Immature natural killer cell (primary cell): ENCODE data around the gene LIMS1. TPM values are rescaled to one million over a fixed set of nuclear protein-coding genes. Genes with fewer than 3 reads are reported as not detected.
A peak's percentile ranks its signal among the peaks of the same experiment; 100 is the strongest.
"Not testable (repeated sequence)": the region's sequence is repeated elsewhere in the genome, so short reads cannot be mapped to it uniquely, and the experiment has no call there.

ENCODE experiments used
- DNase-seq, 3 donors: peaks; one replicate each; pipeline ENCODE4 v3.0.0; 2022; ENCODE audit warnings: mixed read lengths in 1 of 3
- H3K27ac Mint-ChIP-seq, 6 donors: one replicate each; pipeline ENCODE4 v1.8.0; 2020; ENCODE audit warnings: mixed read lengths in 6 of 6, mild to moderate bottlenecking in 5 of 6, inconsistent platforms in 4 of 6, moderate library complexity in 3 of 6
- H3K27me3 Mint-ChIP-seq, 3 donors: one replicate each; pipeline ENCODE4 v1.8.0; 2020 to 2021; ENCODE audit warnings: low read depth in 3 of 3, mild to moderate bottlenecking in 3 of 3, mixed read lengths in 3 of 3, moderate library complexity in 3 of 3, inconsistent platforms in 1 of 3
- H3K36me3 Mint-ChIP-seq, 3 donors: one replicate each; pipeline ENCODE4 v1.8.0; 2020; ENCODE audit warnings: mixed read lengths in 3 of 3, inconsistent platforms in 2 of 3, mild to moderate bottlenecking in 2 of 3
- H3K4me1 Mint-ChIP-seq, 2 donors: one replicate each; pipeline ENCODE4 v1.8.0; 2020; ENCODE audit warnings: inconsistent platforms in 2 of 2, mild to moderate bottlenecking in 2 of 2, mixed read lengths in 2 of 2, moderate library complexity in 1 of 2
- H3K4me3 Mint-ChIP-seq, 5 donors: one replicate each; pipeline ENCODE4 v1.8.0; 2020; ENCODE audit warnings: mild to moderate bottlenecking in 5 of 5, mixed read lengths in 5 of 5, inconsistent platforms in 3 of 5, moderate library complexity in 3 of 5
- H3K9me3 Mint-ChIP-seq, 6 donors: one replicate each; pipeline ENCODE4 v1.8.0; 2020; ENCODE audit warnings: mild to moderate bottlenecking in 6 of 6, mixed read lengths in 6 of 6, inconsistent platforms in 4 of 6, moderate library complexity in 3 of 6
- polyA plus RNA-seq, 3 donors: library from polyadenylated mRNA; unstranded; fragments of 300-500 nt; fragmentation: Illumina TruSeq; gene quantifications; one replicate each; pipeline ENCODE4 v1.2.3, GENCODE V29; 2021

Gene LIMS1
- polyA plus RNA-seq, 3 donors from 2014 or later: 31.3 to 64.7 (median 60.6) TPM

DNA sequence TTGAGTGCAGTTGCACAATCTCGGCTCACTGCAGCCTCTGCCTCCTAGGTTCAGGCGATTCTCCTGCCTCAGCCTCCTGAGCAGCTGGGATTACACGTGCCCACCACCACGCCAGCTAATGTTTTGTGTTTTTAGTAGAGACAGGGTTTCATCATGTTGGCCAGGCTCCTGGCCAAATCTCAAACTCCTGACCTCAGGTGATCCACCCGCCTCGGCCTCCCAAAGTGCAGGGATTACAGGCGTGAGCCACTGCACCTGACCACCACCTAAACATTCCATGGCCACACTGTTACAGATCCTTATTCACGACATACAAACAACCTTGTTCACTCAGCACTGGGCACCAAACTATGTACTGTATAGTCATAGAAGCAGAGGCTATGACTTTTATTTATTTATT is 116.2 kb downstream of the LIMS1 start:
- not testable (repeated sequence) for H3K9me3 Mint-ChIP-seq, H3K4me3 Mint-ChIP-seq, H3K36me3 Mint-ChIP-seq, DNase-seq, H3K27me3 Mint-ChIP-seq
- peak overlapping the region in 2 of 6 donors; percentile 18 to 28 for H3K27ac Mint-ChIP-seq
- H3K4me1 Mint-ChIP-seq: peaks cover 12 to 22% of the 10 kb centered on the region in 2 donors

DNA sequence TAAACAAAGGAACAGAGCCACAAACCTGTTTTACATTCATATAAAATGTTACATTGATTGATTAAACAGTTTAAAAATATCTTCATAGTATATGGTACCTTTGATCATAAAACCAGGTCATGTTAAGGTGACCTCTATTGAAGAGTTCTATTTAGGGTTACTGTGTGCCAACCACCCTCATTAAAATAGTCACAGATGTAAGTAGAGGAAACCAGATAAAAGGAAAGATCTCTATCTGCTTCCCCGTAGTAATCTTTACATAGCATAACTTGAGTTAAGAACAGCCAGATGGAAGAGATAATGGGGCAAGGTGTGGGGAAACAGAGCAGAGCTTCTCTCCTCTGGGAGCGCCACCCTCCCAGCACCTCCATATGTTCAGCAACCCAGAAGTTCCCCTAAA is 117.2 kb downstream of the LIMS1 start:
- H3K27ac Mint-ChIP-seq: peak overlapping the region in 3 of 6 donors; percentile 76 to 81 (median 80)
- H3K36me3 Mint-ChIP-seq, DNase-seq, H3K4me3 Mint-ChIP-seq, H3K9me3 Mint-ChIP-seq, H3K27me3 Mint-ChIP-seq: not testable (repeated sequence)
- H3K4me1 Mint-ChIP-seq: peaks cover 12 to 22% of the 10 kb centered on the region in 2 donors

DNA sequence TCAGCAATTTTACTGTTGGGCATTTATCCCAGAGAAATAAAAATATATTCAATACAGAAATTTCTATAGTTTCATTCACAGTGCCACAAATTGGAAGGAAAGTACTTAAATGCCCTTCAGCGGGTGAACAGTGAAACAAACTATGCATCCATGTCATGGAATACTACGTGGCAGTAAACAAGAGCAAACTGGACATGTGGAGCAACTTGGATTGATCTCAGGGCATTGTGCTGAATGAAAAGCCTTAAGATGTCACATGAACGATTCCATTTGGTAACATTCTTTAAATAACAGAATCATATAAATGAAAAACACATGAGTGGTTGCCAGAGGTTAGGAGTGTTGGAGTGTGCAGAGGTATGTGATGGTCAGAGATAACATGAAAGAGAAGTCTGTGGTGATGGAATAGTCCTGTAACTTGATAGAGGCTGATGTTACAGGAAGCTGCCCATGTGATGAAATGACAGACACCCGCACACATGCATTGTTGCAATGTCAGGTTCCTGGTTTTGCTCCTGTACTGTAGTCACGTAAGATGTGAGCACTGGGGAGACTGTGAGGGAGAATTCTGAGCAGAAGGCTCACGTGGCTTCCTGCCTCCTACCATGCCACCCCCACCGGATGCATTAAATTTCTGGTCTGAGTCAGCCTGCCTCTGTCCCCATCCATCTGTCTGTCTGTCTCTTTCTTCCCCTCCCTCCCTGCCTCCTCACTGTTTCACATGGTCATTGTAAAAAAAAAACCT is 118.1 kb downstream of the LIMS1 start:
- peak overlapping the region; percentile 81 to 87 (median 86) for H3K27ac Mint-ChIP-seq
- peaks cover 12 to 22% of the 10 kb centered on the region in 2 donors for H3K4me1 Mint-ChIP-seq

DNA sequence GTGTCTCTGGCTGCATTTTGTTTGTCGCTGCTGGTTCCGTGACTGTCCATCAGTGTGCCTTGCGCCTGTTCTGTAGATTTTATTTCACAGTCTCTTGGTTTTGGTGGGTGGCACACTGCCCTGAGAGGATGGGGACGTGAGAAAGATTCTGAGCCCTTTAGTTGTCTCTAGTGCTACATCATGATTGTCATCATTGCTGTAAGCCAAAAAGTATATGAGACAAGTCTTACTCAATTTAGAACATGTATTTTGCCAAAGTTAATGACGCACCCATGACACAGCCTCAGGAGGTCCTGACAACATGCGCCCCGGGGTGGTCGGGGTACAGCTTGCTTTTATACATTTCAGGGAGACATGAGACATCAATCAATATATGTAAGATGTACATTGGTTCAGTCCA is 119.2 kb downstream of the LIMS1 start:
- not testable (repeated sequence) for H3K36me3 Mint-ChIP-seq, H3K4me3 Mint-ChIP-seq, H3K27ac Mint-ChIP-seq, DNase-seq, H3K9me3 Mint-ChIP-seq, H3K27me3 Mint-ChIP-seq
- H3K4me1 Mint-ChIP-seq: peaks cover 12 to 22% of the 10 kb centered on the region in 2 donors

More for the DNA sequence above, 118.1 kb downstream of the LIMS1 start:
- not testable (repeated sequence) for H3K36me3 Mint-ChIP-seq, H3K27me3 Mint-ChIP-seq, H3K9me3 Mint-ChIP-seq
- peak overlapping the region in 4 of 5 donors; percentile 41 to 73 (median 60) for H3K4me3 Mint-ChIP-seq
- DNase-seq: peak; percentile 28 to 39 (median 36)

DNA sequence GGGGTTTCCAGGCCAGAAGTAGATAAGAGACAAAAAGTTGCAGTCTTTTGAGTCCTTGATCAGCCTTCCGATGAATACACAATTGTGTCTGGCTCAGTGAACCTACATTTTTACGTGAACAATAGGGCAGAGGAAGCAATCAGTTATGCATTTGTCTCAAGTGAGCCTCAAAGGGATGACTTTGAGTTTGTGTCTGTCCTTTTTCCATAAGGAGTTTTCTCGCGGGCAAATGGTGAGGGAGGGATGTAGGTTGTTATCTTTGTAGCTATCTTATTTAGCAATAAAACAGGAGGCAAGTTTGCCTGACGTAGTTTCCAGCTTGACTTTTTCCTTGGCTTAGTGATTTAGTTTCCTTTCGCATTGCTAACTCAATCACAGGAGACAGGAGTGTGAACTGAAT is 119.6 kb downstream of the LIMS1 start:
- not testable (repeated sequence) for H3K9me3 Mint-ChIP-seq, H3K4me3 Mint-ChIP-seq, H3K27me3 Mint-ChIP-seq, DNase-seq, H3K36me3 Mint-ChIP-seq
- Mint-ChIP-seq H3K27ac (peak overlapping the region in 1 of 6 donors; percentile 62), H3K4me1 (peaks cover 12 to 22% of the 10 kb centered on the region in 2 donors)

DNA sequence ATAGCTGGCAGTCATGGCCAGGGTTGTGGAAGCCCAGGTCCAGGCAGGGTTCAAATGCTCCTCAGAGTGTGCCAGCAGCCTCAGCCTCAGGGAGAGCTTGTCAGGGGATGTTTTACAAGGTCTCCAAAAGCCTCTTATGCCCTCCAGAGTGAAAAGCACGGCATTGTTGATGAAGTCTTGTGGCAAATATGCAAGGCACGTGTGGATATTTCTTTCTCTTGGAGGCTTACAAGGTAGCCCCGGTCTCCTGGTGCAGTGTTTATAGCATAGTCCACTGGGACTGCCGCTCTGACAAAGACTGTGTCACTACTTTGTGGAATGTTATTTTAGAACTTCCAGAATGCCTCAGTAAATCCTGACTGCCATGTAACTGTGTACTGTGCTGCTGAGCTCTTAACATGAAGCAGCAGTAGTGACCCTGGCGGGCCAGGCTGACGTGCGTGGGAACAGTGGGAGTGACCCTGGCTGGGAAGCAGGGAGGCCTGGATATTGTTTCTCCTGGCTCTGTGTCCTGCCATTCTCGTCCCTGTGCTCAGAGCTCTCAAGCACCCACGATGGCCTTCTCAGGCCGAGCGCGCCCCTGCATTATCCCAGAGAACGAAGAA is 120.4 kb downstream of the LIMS1 start:
- not testable (repeated sequence) for DNase-seq, H3K27me3 Mint-ChIP-seq, H3K4me3 Mint-ChIP-seq, H3K27ac Mint-ChIP-seq, H3K36me3 Mint-ChIP-seq, H3K9me3 Mint-ChIP-seq
- H3K4me1 Mint-ChIP-seq: peaks cover 12 to 22% of the 10 kb centered on the region in 2 donors

DNA sequence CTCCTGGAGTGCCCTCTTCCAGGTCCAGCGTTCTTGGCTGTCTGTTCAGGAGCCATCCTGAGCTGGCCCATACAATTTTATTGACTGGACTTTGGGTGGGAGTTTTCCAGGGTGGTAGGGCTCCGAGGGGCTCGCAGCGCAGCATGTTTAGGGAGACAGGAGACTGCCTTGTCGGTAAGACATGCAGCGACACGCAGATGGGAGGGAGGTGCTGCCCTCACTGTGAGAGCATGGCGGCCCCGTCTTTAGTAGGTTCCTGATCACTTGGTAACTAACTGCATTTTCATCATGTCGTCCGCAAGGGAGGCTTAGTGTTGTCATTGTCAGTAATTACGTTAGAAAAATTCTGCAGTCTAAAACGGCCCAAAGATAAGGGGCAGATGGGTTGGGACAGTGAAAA is 121.0 kb downstream of the LIMS1 start:
- not testable (repeated sequence) for H3K27me3 Mint-ChIP-seq, H3K36me3 Mint-ChIP-seq, H3K9me3 Mint-ChIP-seq, H3K4me3 Mint-ChIP-seq, DNase-seq, H3K27ac Mint-ChIP-seq
- H3K4me1 Mint-ChIP-seq: peaks cover 12 to 22% of the 10 kb centered on the region in 2 donors

DNA sequence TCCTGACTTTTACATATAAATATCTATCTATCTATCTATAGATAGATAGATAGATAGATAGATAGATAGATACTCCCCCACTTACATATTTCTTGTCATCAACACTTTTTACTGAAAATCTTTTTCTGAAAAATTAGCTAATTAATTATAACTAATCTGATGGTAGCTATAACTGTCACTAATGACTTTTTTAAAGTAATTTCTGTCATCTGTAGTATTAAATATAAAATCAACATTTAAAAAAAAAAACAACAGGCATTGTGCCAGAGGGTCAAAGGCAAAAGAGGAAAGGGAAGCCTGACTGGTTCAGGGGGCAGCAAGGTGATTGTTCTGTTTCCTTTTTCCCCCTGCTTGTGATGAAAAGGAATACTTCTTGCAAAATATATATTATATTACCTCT is 122.0 kb downstream of the LIMS1 start:
- H3K4me1 Mint-ChIP-seq: peaks cover 9 to 13% of the 10 kb centered on the region in 2 donors
- H3K27ac Mint-ChIP-seq, H3K9me3 Mint-ChIP-seq, H3K4me3 Mint-ChIP-seq, H3K27me3 Mint-ChIP-seq, H3K36me3 Mint-ChIP-seq, DNase-seq: not testable (repeated sequence)

DNA sequence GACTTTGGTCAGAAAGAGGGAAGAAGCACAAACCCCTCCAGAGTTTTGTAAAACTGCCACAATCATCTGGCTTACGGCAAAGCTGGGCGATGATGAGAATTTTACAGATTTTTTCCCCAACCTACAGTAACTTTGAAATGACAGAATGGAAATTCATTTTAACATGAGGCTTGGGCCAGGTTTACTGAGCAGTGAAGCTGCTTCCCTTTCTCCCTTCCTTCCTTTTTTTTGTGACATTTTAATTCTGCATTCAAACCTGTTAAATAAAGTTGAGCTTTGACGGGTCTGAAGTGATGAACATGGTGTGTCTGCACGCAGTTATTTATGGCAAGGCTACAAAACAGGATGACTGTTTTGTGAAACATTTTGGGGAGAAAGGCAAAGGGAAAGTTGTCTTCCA is 123.2 kb downstream of the LIMS1 start:
- not testable (repeated sequence) for H3K36me3 Mint-ChIP-seq, H3K4me1 Mint-ChIP-seq, H3K9me3 Mint-ChIP-seq, H3K27ac Mint-ChIP-seq, H3K4me3 Mint-ChIP-seq, H3K27me3 Mint-ChIP-seq, DNase-seq

DNA sequence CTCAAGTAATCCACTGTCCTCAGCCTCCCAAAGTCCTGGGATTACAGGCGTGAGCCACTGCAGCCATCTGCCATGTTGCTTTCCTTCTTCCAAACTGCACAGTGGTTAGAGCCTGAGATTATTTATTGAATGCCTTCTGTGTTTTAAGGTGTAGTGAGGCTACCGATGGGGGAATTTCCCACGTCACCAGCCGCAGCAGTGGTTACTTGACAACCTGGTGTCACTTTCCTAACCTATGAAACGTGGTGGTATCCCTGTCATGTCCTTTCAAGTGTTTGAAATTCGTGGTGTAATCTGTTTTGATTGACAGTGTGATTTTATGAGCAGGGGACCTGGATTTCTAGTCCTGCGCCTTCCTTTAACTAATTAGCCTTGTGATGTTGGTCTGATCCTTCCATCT is 124.3 kb downstream of the LIMS1 start:
- not testable (repeated sequence) for H3K27me3 Mint-ChIP-seq, H3K4me3 Mint-ChIP-seq, H3K4me1 Mint-ChIP-seq, DNase-seq, H3K36me3 Mint-ChIP-seq, H3K27ac Mint-ChIP-seq, H3K9me3 Mint-ChIP-seq

DNA sequence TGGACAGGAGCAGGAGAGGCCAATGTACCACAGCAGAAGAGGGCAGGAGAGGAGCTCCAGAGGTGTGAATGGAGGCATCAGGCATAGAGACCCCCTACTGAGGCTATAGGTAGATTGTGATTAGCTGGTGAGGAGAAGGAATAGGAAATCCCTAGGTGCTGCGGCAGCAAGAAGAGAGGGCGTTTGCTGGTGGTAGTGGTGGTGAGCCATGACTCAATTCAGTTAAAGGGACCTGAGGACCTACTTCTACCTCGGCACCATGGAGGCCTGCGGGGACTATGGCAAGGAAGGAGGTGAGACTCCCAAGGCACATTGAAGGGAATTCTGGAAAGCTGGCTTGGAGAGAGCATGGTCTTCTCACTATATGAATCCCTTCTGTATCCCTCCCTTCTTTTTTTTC is 127.2 kb downstream of the LIMS1 start:
- not testable (repeated sequence) for H3K36me3 Mint-ChIP-seq, H3K27ac Mint-ChIP-seq, H3K27me3 Mint-ChIP-seq, H3K9me3 Mint-ChIP-seq, DNase-seq, H3K4me3 Mint-ChIP-seq, H3K4me1 Mint-ChIP-seq

DNA sequence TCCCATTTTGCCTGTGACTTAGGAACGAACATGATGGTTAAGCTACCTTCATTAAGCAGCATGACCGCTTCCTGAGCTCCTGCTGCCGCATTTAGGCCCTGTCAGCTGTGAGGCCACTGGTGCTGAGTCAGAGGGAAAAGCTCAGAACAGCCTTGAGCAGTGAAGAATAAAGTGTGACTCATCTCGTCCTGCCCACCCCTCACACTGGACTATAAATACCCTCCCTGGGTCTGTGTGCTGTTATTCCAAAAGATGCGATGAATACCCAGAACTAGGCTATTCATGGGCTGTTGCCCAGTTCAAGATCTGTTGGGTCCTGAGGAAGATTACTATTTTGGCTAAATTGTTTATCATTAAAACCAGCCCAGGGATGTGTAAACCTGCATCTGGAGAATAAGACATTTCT is 127.9 kb downstream of the LIMS1 start:
- not testable (repeated sequence) for H3K9me3 Mint-ChIP-seq, H3K27me3 Mint-ChIP-seq, H3K4me1 Mint-ChIP-seq, H3K4me3 Mint-ChIP-seq, DNase-seq, H3K36me3 Mint-ChIP-seq
- peak overlapping the region in 2 of 6 donors; percentile 35 to 48 for H3K27ac Mint-ChIP-seq

DNA sequence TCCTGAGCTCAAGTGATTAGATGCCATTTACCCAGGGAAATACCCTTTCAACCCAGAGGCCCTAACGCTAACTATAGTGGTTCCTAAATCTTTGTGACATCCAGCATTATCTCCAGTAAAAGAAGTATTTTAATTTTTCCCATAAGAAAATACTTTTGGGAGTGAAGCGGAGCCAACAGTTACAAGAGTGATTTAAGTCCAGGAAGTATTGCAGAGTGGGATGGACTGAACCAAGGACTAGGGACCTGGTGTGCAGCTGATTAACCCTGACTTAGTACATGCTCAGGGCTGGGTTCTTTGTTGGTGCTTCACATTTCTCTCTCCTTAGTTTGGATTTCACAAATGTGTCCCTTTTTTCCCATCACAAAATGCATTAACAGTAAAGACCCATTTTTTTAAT is 129.1 kb downstream of the LIMS1 start:
- H3K27ac Mint-ChIP-seq: peak overlapping the region in 1 of 6 donors; percentile 35
- H3K27me3 Mint-ChIP-seq, H3K4me3 Mint-ChIP-seq, DNase-seq, H3K36me3 Mint-ChIP-seq, H3K4me1 Mint-ChIP-seq, H3K9me3 Mint-ChIP-seq: not testable (repeated sequence)

DNA sequence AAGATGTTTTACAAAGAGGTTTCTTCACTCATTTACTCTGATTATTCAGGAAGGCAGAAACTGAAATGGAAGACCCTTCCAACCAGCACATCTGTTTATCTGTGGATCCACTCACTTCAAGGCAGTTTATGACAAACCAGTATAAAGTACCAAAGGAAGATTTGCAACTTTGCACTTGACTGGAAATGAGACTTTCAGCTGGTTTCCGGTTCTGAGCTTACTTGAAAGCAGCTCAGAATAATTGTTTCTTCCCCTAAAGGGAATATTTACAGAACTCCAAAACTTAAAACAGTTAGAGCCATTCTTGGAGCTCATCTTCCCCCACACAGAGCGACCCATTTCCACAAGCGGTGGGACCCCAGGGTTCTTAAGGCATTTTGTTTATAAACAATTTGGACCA is 129.8 kb downstream of the LIMS1 start:
- not testable (repeated sequence) for H3K27ac Mint-ChIP-seq, H3K4me1 Mint-ChIP-seq, H3K27me3 Mint-ChIP-seq, DNase-seq, H3K9me3 Mint-ChIP-seq, H3K4me3 Mint-ChIP-seq, H3K36me3 Mint-ChIP-seq

DNA sequence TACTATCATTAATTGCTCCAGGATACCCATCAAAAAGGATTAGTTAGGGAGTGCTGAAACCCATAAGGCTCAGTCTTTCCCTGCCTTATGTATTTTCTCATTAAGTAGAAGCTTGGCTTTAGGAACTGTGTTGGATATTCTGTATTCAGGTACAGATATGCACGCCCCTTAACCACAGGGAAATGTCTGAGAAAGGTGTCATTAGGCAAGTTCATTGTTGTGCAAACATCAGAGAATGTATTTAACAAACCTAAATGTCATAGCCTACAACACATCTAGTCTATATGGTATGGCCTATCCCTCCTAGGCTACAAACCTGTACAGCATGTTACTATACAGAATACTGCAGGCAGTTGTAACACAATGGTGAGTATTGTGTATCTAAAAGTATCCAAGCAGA is 130.7 kb downstream of the LIMS1 start:
- not testable (repeated sequence) for H3K27ac Mint-ChIP-seq, DNase-seq, H3K9me3 Mint-ChIP-seq, H3K4me1 Mint-ChIP-seq, H3K36me3 Mint-ChIP-seq, H3K27me3 Mint-ChIP-seq, H3K4me3 Mint-ChIP-seq
